ENCODE results near the gene RAB11FIP4. TPM values are rescaled to one million over a fixed set of nuclear protein-coding genes. Genes with fewer than 3 reads are reported as not detected.

The RAB11FIP4 gene
- total RNA-seq, 1 experiment from 2014 or later: 2.8 TPM

GRCh38 chr17:31385428-31386285, 5.8 kb upstream of the RAB11FIP4 start:
- Mint-ChIP-seq H3K36me3 (ENCODE audit: insufficient read depth, unreplicated experiment) (peaks cover 23% of the 10 kb centered on the region), H3K9me3 (ENCODE audit: unreplicated experiment) (no peaks in the 10 kb centered on the region), H3K4me1 (ENCODE audit: insufficient read depth, unreplicated experiment) (no peaks in the 10 kb centered on the region), H3K27ac (ENCODE audit: low read depth, unreplicated experiment) (no peak overlapping the region), H3K4me3 (ENCODE audit: unreplicated experiment) (no peak overlapping the region), H3K27me3 (ENCODE audit: insufficient read depth, unreplicated experiment) (peaks cover 9% of the 10 kb centered on the region)
- POLR2A ChIA-PET: no interaction called here
- TF ChIP-seq, protein P1, sequence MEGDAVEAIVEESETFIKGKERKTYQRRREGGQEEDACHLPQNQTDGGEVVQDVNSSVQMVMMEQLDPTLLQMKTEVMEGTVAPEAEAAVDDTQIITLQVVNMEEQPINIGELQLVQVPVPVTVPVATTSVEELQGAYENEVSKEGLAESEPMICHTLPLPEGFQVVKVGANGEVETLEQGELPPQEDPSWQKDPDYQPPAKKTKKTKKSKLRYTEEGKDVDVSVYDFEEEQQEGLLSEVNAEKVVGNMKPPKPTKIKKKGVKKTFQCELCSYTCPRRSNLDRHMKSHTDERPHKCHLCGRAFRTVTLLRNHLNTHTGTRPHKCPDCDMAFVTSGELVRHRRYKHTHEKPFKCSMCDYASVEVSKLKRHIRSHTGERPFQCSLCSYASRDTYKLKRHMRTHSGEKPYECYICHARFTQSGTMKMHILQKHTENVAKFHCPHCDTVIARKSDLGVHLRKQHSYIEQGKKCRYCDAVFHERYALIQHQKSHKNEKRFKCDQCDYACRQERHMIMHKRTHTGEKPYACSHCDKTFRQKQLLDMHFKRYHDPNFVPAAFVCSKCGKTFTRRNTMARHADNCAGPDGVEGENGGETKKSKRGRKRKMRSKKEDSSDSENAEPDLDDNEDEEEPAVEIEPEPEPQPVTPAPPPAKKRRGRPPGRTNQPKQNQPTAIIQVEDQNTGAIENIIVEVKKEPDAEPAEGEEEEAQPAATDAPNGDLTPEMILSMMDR (IDR thresholded peaks at IDR 0.05; ENCODE audit: unreplicated experiment): no peak
- TSS peak; percentile 3 for BruUV-seq (replicated peaks)
- intact Hi-C loops (cut with micrococcal nuclease): no loop called here
- DNase-seq (ENCODE audit: unreplicated experiment): no peak
- CTCF ChIA-PET: interaction anchor here (0.6 kb wide), 2 partner anchors 10 to 448 kb away, joined by 3 read pairs; no protein-coding TSS in a partner anchor

DNA sequence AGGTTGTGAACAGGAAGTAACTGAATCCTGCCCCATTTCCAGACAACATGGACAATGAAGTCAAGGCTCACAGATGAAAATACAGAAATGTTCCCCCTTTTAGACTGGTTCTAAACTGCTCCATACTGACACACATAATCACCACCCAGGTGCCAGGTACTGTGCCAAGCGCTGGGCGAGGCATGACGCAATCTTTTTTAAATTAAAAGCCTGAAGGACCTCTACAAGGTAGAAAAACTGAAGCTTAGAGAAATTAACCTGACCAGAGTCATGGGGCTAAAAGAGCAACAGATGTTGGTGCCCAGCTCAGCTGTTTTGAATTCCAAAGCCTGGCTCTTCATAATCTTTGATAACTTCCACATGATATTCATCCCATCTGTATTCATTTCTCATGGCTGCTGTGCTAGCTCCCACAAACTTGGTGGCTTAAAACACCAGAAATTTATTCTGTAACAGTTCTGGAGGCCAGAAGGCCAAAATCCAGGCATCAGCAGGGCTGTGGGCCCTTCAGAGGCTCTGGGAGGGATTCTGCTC, 4.9 kb upstream of the RAB11FIP4 start:
- ChIA-PET CTCF (no interaction called here), POLR2A (interaction anchor here (0.7 kb wide), 1 partner anchor 1627 kb away, joined by 4 read pairs; no protein-coding TSS in a partner anchor)
- Mint-ChIP-seq H3K9me3 (ENCODE audit: unreplicated experiment) (no peaks in the 10 kb centered on the region), H3K27ac (ENCODE audit: low read depth, unreplicated experiment) (no peak overlapping the region), H3K4me1 (ENCODE audit: insufficient read depth, unreplicated experiment) (no peaks in the 10 kb centered on the region), H3K4me3 (ENCODE audit: unreplicated experiment) (no peak overlapping the region), H3K27me3 (ENCODE audit: insufficient read depth, unreplicated experiment) (peaks cover 12% of the 10 kb centered on the region), H3K36me3 (ENCODE audit: insufficient read depth, unreplicated experiment) (peaks cover 17% of the 10 kb centered on the region)
- intact Hi-C loops (cut with micrococcal nuclease): no loop called here
- no peak for DNase-seq (ENCODE audit: unreplicated experiment)
- no TSS peak for BruUV-seq (replicated peaks)
- TF ChIP-seq, protein P1 (IDR thresholded peaks at IDR 0.05; ENCODE audit: unreplicated experiment): no peak

DNA sequence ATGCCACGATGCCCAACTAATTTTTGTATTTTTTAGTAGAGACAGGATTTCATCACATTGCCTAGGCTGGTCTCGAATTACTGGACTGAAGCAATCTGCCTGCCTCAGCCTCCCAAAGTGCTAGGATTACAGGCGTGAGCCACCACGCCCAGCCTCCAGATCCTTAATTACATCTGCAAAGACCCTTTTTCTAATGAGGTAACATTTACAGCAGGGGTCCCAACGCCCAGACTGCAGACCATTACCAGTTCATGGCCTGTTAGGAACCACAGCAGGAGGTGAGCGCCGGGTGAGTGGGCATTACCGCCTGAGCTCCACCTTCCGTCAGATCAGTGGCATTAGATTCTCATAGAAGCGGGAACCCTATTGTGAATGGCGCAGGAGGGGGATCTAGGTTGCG, 4.0 kb upstream of the RAB11FIP4 start:
- no peak for DNase-seq (ENCODE audit: unreplicated experiment)
- intact Hi-C loops (cut with micrococcal nuclease): no loop called here
- Mint-ChIP-seq H3K4me1 (ENCODE audit: insufficient read depth, unreplicated experiment) (no peaks in the 10 kb centered on the region), H3K36me3 (ENCODE audit: insufficient read depth, unreplicated experiment) (peaks cover 17% of the 10 kb centered on the region), H3K9me3 (ENCODE audit: unreplicated experiment) (no peaks in the 10 kb centered on the region), H3K4me3 (ENCODE audit: unreplicated experiment) (no peak overlapping the region), H3K27me3 (ENCODE audit: insufficient read depth, unreplicated experiment) (peaks cover 12% of the 10 kb centered on the region), H3K27ac (ENCODE audit: low read depth, unreplicated experiment) (no peak overlapping the region)
- TF ChIP-seq, protein P1 (IDR thresholded peaks at IDR 0.05; ENCODE audit: unreplicated experiment): no peak
- ChIA-PET CTCF (interaction anchor here (1.2 kb wide), 1 partner anchor 49 kb away, joined by 5 read pairs; no protein-coding TSS in a partner anchor), POLR2A (no interaction called here)
- no TSS peak for BruUV-seq (replicated peaks)

GRCh38 chr17:31388351-31388750, 3.1 kb upstream of the RAB11FIP4 start:
- Mint-ChIP-seq H3K27me3 (ENCODE audit: insufficient read depth, unreplicated experiment) (peaks cover 12% of the 10 kb centered on the region), H3K4me1 (ENCODE audit: insufficient read depth, unreplicated experiment) (no peaks in the 10 kb centered on the region), H3K27ac (ENCODE audit: low read depth, unreplicated experiment) (no peak overlapping the region), H3K4me3 (ENCODE audit: unreplicated experiment) (no peak overlapping the region), H3K9me3 (ENCODE audit: unreplicated experiment) (no peaks in the 10 kb centered on the region), H3K36me3 (ENCODE audit: insufficient read depth, unreplicated experiment) (peaks cover 17% of the 10 kb centered on the region)
- no peak for DNase-seq (ENCODE audit: unreplicated experiment)
- ChIA-PET POLR2A (no interaction called here), CTCF (interaction anchor here (1.2 kb wide), 1 partner anchor 49 kb away, joined by 5 read pairs; no protein-coding TSS in a partner anchor)
- BruUV-seq (replicated peaks): no TSS peak
- TF ChIP-seq, protein P1 (IDR thresholded peaks at IDR 0.05; ENCODE audit: unreplicated experiment): no peak
- intact Hi-C loops (cut with micrococcal nuclease): no loop called here

Measured in MCF 10A (cell line).